ENCODE measurements around the gene H6PD. TPM values are rescaled to one million over a fixed set of nuclear protein-coding genes. Genes with fewer than 3 reads are reported as not detected.

Gene H6PD
- total and polyA plus RNA-seq, 4 donors, result 28.9 to 134 (median 56.8) TPM

DNA sequence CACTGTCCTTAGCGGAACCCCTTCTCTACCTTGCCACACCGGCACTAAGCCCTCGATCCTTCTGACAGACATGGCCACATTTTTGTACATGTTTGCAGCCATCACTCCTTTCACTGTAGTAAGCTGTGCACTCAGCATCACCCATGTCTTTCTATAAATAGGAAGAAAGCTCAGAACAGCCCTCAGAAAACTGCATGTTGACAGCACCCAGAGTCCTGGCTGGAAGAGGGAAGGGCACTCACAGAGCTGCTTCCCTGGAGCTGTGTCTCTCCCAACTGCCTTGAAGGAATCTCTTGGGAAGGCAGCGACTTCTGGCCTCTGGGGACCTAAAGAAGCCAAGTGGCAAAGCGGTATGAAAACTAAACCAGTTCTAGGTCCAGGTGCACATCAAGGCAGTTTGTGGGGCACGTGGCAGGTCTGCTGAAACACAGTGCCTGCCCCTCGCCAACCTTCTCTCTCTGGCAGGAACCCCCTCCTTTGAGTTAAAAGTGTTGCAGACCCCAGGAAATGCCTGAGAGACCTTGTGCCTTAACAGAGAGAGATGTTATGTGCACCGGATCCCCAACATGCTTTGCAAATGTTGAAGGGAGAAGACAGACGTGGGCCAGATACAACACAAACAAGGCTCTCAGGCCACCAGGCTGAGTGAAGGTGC, 41.9 kb upstream of the H6PD start:
- Histone ChIP-seq H3K36me3 (ENCODE audit: control insufficient read depth in 4 of 4, insufficient read depth in 3 of 4, low read depth in 1 of 4, low read length in 3 of 4) (no peaks in the 10 kb centered on the region), H3K27me3 (ENCODE audit: control insufficient read depth in 4 of 4, insufficient read depth in 4 of 4, low read length in 3 of 4) (peaks cover 0 to 3% (median 0%) of the 10 kb centered on the region in 4 donors), H3K4me1 (ENCODE audit: control insufficient read depth in 4 of 4, insufficient read depth in 4 of 4, low read length in 3 of 4) (peaks cover 0 to 7% (median 0%) of the 10 kb centered on the region in 4 donors), H3K4me3 (ENCODE audit: low read depth in 1 of 3, low read length in 3 of 3) (no peak overlapping the region), H3K9me3 (ENCODE audit: control insufficient read depth in 4 of 4, low read length in 3 of 4) (no peaks in the 10 kb centered on the region), H3K27ac (ENCODE audit: low read depth in 1 of 2, low read length in 2 of 2) (no peak overlapping the region), H3K9ac (ENCODE audit: low read depth in 1 of 2, low read length in 2 of 2) (no peak overlapping the region)
- no peak for DNase-seq (ENCODE audit: low spot score)
- 91% methylated on average over 9 of the region's 9 CpGs for WGBS
- TF ChIP-seq FOXA2 (IDR thresholded peaks at IDR 0.05) (no peak), RAD21 (IDR thresholded peaks at IDR 0.05) (no peak), FOXA1 (IDR thresholded peaks at IDR 0.05) (no peak), YY1 (IDR thresholded peaks at IDR 0.05) (no peak), HNF4G (IDR thresholded peaks at IDR 0.05) (no peak), EGR1 (IDR thresholded peaks at IDR 0.05; ENCODE audit: low read depth in 2 of 2) (no peak), GABPA (IDR thresholded peaks at IDR 0.05 in 1 of 2, conservative IDR thresholded peaks at IDR 0.05 in 1 of 2) (no peak), TAF1 (conservative IDR thresholded peaks at IDR 0.05) (no peak), RXRA (IDR thresholded peaks at IDR 0.05) (no peak), SP1 (IDR thresholded peaks at IDR 0.05) (no peak), HNF4A (conservative IDR thresholded peaks at IDR 0.05) (no peak), NR2F2 (IDR thresholded peaks at IDR 0.05) (no peak), JUND (IDR thresholded peaks at IDR 0.05) (no peak)
- TF ChIP-seq, protein P1, sequence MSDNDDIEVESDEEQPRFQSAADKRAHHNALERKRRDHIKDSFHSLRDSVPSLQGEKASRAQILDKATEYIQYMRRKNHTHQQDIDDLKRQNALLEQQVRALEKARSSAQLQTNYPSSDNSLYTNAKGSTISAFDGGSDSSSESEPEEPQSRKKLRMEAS (IDR thresholded peaks at IDR 0.05), result no peak
- TF ChIP-seq, protein P2, sequence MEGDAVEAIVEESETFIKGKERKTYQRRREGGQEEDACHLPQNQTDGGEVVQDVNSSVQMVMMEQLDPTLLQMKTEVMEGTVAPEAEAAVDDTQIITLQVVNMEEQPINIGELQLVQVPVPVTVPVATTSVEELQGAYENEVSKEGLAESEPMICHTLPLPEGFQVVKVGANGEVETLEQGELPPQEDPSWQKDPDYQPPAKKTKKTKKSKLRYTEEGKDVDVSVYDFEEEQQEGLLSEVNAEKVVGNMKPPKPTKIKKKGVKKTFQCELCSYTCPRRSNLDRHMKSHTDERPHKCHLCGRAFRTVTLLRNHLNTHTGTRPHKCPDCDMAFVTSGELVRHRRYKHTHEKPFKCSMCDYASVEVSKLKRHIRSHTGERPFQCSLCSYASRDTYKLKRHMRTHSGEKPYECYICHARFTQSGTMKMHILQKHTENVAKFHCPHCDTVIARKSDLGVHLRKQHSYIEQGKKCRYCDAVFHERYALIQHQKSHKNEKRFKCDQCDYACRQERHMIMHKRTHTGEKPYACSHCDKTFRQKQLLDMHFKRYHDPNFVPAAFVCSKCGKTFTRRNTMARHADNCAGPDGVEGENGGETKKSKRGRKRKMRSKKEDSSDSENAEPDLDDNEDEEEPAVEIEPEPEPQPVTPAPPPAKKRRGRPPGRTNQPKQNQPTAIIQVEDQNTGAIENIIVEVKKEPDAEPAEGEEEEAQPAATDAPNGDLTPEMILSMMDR (IDR thresholded peaks at IDR 0.05; ENCODE audit: low read depth, low read length, missing input control), result no peak
- TF ChIP-seq, protein P3, sequence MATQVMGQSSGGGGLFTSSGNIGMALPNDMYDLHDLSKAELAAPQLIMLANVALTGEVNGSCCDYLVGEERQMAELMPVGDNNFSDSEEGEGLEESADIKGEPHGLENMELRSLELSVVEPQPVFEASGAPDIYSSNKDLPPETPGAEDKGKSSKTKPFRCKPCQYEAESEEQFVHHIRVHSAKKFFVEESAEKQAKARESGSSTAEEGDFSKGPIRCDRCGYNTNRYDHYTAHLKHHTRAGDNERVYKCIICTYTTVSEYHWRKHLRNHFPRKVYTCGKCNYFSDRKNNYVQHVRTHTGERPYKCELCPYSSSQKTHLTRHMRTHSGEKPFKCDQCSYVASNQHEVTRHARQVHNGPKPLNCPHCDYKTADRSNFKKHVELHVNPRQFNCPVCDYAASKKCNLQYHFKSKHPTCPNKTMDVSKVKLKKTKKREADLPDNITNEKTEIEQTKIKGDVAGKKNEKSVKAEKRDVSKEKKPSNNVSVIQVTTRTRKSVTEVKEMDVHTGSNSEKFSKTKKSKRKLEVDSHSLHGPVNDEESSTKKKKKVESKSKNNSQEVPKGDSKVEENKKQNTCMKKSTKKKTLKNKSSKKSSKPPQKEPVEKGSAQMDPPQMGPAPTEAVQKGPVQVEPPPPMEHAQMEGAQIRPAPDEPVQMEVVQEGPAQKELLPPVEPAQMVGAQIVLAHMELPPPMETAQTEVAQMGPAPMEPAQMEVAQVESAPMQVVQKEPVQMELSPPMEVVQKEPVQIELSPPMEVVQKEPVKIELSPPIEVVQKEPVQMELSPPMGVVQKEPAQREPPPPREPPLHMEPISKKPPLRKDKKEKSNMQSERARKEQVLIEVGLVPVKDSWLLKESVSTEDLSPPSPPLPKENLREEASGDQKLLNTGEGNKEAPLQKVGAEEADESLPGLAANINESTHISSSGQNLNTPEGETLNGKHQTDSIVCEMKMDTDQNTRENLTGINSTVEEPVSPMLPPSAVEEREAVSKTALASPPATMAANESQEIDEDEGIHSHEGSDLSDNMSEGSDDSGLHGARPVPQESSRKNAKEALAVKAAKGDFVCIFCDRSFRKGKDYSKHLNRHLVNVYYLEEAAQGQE (IDR thresholded peaks at IDR 0.05), result no peak
- TF ChIP-seq, protein P4, sequence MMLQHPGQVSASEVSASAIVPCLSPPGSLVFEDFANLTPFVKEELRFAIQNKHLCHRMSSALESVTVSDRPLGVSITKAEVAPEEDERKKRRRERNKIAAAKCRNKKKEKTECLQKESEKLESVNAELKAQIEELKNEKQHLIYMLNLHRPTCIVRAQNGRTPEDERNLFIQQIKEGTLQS (IDR thresholded peaks at IDR 0.05), result no peak
- TF ChIP-seq, protein P5, sequence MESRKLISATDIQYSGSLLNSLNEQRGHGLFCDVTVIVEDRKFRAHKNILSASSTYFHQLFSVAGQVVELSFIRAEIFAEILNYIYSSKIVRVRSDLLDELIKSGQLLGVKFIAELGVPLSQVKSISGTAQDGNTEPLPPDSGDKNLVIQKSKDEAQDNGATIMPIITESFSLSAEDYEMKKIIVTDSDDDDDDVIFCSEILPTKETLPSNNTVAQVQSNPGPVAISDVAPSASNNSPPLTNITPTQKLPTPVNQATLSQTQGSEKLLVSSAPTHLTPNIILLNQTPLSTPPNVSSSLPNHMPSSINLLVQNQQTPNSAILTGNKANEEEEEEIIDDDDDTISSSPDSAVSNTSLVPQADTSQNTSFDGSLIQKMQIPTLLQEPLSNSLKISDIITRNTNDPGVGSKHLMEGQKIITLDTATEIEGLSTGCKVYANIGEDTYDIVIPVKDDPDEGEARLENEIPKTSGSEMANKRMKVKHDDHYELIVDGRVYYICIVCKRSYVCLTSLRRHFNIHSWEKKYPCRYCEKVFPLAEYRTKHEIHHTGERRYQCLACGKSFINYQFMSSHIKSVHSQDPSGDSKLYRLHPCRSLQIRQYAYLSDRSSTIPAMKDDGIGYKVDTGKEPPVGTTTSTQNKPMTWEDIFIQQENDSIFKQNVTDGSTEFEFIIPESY (IDR thresholded peaks at IDR 0.05), result no peak

Measured in liver (tissue), 9 donors.